ENCODE results near the gene APAF1. TPM values are rescaled to one million over a fixed set of nuclear protein-coding genes. Genes with fewer than 3 reads are reported as not detected.
"Not testable (repeated sequence)": the region's sequence is repeated elsewhere in the genome, so short reads cannot be mapped to it uniquely, and the experiment has no call there.

Gene APAF1, protein sequence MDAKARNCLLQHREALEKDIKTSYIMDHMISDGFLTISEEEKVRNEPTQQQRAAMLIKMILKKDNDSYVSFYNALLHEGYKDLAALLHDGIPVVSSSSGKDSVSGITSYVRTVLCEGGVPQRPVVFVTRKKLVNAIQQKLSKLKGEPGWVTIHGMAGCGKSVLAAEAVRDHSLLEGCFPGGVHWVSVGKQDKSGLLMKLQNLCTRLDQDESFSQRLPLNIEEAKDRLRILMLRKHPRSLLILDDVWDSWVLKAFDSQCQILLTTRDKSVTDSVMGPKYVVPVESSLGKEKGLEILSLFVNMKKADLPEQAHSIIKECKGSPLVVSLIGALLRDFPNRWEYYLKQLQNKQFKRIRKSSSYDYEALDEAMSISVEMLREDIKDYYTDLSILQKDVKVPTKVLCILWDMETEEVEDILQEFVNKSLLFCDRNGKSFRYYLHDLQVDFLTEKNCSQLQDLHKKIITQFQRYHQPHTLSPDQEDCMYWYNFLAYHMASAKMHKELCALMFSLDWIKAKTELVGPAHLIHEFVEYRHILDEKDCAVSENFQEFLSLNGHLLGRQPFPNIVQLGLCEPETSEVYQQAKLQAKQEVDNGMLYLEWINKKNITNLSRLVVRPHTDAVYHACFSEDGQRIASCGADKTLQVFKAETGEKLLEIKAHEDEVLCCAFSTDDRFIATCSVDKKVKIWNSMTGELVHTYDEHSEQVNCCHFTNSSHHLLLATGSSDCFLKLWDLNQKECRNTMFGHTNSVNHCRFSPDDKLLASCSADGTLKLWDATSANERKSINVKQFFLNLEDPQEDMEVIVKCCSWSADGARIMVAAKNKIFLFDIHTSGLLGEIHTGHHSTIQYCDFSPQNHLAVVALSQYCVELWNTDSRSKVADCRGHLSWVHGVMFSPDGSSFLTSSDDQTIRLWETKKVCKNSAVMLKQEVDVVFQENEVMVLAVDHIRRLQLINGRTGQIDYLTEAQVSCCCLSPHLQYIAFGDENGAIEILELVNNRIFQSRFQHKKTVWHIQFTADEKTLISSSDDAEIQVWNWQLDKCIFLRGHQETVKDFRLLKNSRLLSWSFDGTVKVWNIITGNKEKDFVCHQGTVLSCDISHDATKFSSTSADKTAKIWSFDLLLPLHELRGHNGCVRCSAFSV (N-terminal part only)
- total RNA-seq, result 10 to 100 TPM; 25.7 to 42.8 TPM
- 10 to 100 TPM; 39.6 to 41.1 TPM for polyA plus RNA-seq (ENCODE audit: insufficient read length in 2 of 2)
- long read RNA-seq, donor 1, full-length matches to known transcripts, result 1 of 81 reads
- long read RNA-seq, donor 1, partial matches to known transcripts, result 58 of 81 reads
- long read RNA-seq, donor 1, other reads (novel, unspliced or antisense), result 22 of 81 reads
- long read RNA-seq, donor 2, partial matches to known transcripts, result 5 of 10 reads
- long read RNA-seq, donor 2, other reads (novel, unspliced or antisense), result 5 of 10 reads
- long read RNA-seq, donor 3, partial matches to known transcripts, result 7 of 7 reads
- long read RNA-seq, donor 3, other reads (novel, unspliced or antisense), result 0 of 7 reads
- long read RNA-seq, donor 4, partial matches to known transcripts, result 6 of 6 reads
- long read RNA-seq, donor 4, other reads (novel, unspliced or antisense), result 0 of 6 reads

DNA sequence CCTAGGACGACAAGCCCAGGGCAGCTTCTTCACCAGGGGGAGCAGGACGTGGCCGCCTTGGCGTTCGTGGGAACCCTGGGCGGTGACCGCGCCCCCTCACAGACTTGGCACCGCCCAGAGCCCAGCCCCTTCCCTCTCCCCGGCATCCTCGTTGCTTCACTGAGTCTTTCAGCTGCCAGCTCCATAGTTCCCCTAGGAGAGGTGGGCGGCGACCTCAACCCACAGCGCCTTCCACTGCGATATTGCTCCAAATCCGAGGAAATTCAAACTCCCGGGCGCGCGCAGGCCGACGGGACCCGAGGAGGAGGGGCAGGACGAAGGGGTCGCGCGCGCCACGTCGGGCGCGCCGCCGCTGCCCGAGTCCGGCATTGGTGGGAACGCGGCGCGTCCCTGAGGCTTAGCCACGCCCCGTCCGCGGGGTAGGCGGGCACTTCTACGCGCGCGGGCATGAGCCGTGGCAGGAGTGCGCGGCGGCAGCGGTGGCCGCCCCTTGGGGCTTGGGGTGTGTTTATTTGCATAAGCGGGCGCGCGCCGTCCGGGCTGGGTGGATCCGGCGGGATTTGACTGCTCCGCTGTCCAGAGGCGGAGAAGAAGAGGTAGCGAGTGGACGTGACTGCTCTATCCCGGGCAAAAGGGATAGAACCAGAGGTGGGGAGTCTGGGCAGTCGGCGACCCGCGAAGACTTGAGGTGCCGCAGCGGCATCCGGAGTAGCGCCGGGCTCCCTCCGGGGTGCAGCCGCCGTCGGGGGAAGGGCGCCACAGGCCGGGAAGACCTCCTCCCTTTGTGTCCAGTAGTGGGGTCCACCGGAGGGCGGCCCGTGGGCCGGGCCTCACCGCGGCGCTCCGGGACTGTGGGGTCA lies at the start of gene APAF1, which contains the start of gene IKBIP:
APAF1 (plus strand) TSS at position 579 of the 860 bp plus-strand sequence. CDS start 3,070 bp downstream, outside the sequence.
IKBIP (minus strand) TSS at position 77 of the 860 bp plus-strand sequence. CDS start 87 bp downstream, outside the sequence.
- peak within 1 kb of the TSS; percentile 87 for H3K27ac ChIP-seq (ENCODE audit: low read depth, low read length)
- WGBS (ENCODE audit: insufficient coverage), result under 1% methylated on average over 91 of the region's 91 CpGs
- DNase-seq (ENCODE audit: low read depth in 4 of 6, low spot score in 6 of 6), result peak; percentile 92 to 99 (median 96)
- peaks cover 11% of the 10 kb centered on the region for H3K4me1 ChIP-seq (ENCODE audit: control insufficient read depth, insufficient read depth, low read length)
- peaks cover 7% of the 10 kb centered on the region for H3K36me3 ChIP-seq (ENCODE audit: control insufficient read depth, insufficient read depth, low read length)
- H3K4me3 ChIP-seq (ENCODE audit: low read depth, low read length), result peak within 1 kb of the TSS; percentile 89
- H3K9me3 ChIP-seq (ENCODE audit: control insufficient read depth, insufficient read depth, low read length), result no peaks in the 10 kb centered on the region
- no peaks in the 10 kb centered on the region for H3K27me3 ChIP-seq (ENCODE audit: control insufficient read depth, insufficient read depth, low read length)

GRCh38 chr12:98597313-98597712 lies 47.8 kb upstream of the APAF1 start:
- not testable (repeated sequence) for DNase-seq (ENCODE audit: low read depth in 4 of 6, low spot score in 6 of 6); H3K27me3 ChIP-seq (ENCODE audit: control insufficient read depth, insufficient read depth, low read length); H3K4me1 ChIP-seq (ENCODE audit: control insufficient read depth, insufficient read depth, low read length); H3K27ac ChIP-seq (ENCODE audit: low read depth, low read length); H3K9me3 ChIP-seq (ENCODE audit: control insufficient read depth, insufficient read depth, low read length); H3K4me3 ChIP-seq (ENCODE audit: low read depth, low read length)
- no CpG with 5 or more reads among the region's 5 CpGs for WGBS (ENCODE audit: insufficient coverage)
- peaks cover 33% of the 10 kb centered on the region for H3K36me3 ChIP-seq (ENCODE audit: control insufficient read depth, insufficient read depth, low read length)

GRCh38 chr12:98601924-98602323 lies 43.2 kb upstream of the APAF1 start:
- Histone ChIP-seq H3K27ac (ENCODE audit: low read depth, low read length) (no peak overlapping the region), H3K4me1 (ENCODE audit: control insufficient read depth, insufficient read depth, low read length) (no peaks in the 10 kb centered on the region), H3K27me3 (ENCODE audit: control insufficient read depth, insufficient read depth, low read length) (no peaks in the 10 kb centered on the region), H3K36me3 (ENCODE audit: control insufficient read depth, insufficient read depth, low read length) (peaks cover 40% of the 10 kb centered on the region), H3K9me3 (ENCODE audit: control insufficient read depth, insufficient read depth, low read length) (no peaks in the 10 kb centered on the region), H3K4me3 (ENCODE audit: low read depth, low read length) (no peak overlapping the region)
- DNase-seq (ENCODE audit: low read depth in 4 of 6, low spot score in 6 of 6), result no peak
- 91% methylated on average over 6 of the region's 8 CpGs for WGBS (ENCODE audit: insufficient coverage)

- H3K27ac ChIP-seq (ENCODE audit: low read depth, low read length), result no peak overlapping the region
- no peaks in the 10 kb centered on the region for H3K9me3 ChIP-seq (ENCODE audit: control insufficient read depth, insufficient read depth, low read length)
- H3K27me3 ChIP-seq (ENCODE audit: control insufficient read depth, insufficient read depth, low read length), result no peaks in the 10 kb centered on the region
- no peak overlapping the region for H3K4me3 ChIP-seq (ENCODE audit: low read depth, low read length)
- no peak for DNase-seq (ENCODE audit: low read depth in 4 of 6, low spot score in 6 of 6)
- no CpG with 5 or more reads among the region's 2 CpGs for WGBS (ENCODE audit: insufficient coverage)
- H3K36me3 ChIP-seq (ENCODE audit: control insufficient read depth, insufficient read depth, low read length), result peaks cover 14% of the 10 kb centered on the region
- no peaks in the 10 kb centered on the region for H3K4me1 ChIP-seq (ENCODE audit: control insufficient read depth, insufficient read depth, low read length)
Measured at GRCh38 chr12:98606359-98606988, 38.6 kb upstream of the APAF1 start.

DNA sequence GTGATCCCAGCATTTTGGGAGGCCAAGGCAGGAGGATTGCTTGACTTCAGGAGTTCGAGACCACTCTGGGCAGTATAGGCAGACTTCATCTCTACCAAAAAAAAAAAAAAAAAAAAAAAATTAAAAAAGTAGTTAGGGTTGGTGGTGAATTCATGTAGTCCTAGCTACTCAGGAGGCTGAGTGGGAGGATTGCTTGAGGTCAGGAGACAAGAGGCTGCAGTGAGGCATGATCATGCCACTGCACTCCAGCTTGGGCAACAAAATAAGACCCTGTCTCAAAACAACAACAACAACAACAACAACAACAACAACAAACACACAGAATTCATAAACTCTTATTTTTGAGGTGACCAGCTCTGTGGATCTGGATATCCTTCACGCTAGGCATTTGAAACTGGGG lies 34.5 kb upstream of the APAF1 start:
- no peaks in the 10 kb centered on the region for H3K27me3 ChIP-seq (ENCODE audit: control insufficient read depth, insufficient read depth, low read length)
- WGBS (ENCODE audit: insufficient coverage), result no CpG with 5 or more reads among the region's 2 CpGs
- no peaks in the 10 kb centered on the region for H3K9me3 ChIP-seq (ENCODE audit: control insufficient read depth, insufficient read depth, low read length)
- DNase-seq (ENCODE audit: low read depth in 4 of 6, low spot score in 6 of 6), result no peak
- H3K36me3 ChIP-seq (ENCODE audit: control insufficient read depth, insufficient read depth, low read length), result no peaks in the 10 kb centered on the region
- no peak overlapping the region for H3K27ac ChIP-seq (ENCODE audit: low read depth, low read length)
- H3K4me1 ChIP-seq (ENCODE audit: control insufficient read depth, insufficient read depth, low read length), result no peaks in the 10 kb centered on the region
- no peak overlapping the region for H3K4me3 ChIP-seq (ENCODE audit: low read depth, low read length)

DNA sequence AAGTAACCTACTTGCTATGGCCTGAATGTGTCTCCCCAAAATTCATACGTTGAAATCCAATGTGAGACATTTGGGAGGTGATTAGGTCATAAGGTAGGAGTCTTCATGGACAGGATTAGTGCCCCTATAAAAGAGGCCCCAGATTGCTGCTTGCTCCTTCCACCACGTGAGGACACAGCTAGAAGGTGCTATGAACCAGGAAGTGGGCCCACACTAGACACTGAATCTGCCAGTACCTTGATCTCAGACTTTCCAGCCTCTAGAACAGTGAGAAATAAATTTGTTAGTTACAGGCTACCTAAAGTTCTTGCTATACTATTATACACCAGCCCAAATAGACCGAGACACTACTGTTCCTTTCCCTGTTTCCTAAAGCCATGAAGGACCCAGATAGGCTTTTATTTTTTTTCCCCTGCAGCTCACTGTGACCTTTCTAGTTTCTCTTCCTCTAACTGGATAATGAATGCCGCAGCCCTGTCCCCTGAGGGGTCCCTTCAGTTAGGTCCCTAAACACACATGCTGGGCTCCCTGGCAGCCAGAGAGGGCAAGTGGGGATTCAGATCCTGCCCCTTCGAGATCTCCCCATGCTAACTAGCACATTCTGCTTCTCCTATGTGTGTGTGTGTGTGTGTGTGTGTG lies 32.3 kb upstream of the APAF1 start:
- WGBS (ENCODE audit: insufficient coverage), result 85% methylated on average over 4 of the region's 5 CpGs
- H3K9me3 ChIP-seq (ENCODE audit: control insufficient read depth, insufficient read depth, low read length), result no peaks in the 10 kb centered on the region
- no peaks in the 10 kb centered on the region for H3K36me3 ChIP-seq (ENCODE audit: control insufficient read depth, insufficient read depth, low read length)
- no peak for DNase-seq (ENCODE audit: low read depth in 4 of 6, low spot score in 6 of 6)
- H3K4me3 ChIP-seq (ENCODE audit: low read depth, low read length), result no peak overlapping the region
- no peak overlapping the region for H3K27ac ChIP-seq (ENCODE audit: low read depth, low read length)
- H3K4me1 ChIP-seq (ENCODE audit: control insufficient read depth, insufficient read depth, low read length), result no peaks in the 10 kb centered on the region
- no peaks in the 10 kb centered on the region for H3K27me3 ChIP-seq (ENCODE audit: control insufficient read depth, insufficient read depth, low read length)

DNA sequence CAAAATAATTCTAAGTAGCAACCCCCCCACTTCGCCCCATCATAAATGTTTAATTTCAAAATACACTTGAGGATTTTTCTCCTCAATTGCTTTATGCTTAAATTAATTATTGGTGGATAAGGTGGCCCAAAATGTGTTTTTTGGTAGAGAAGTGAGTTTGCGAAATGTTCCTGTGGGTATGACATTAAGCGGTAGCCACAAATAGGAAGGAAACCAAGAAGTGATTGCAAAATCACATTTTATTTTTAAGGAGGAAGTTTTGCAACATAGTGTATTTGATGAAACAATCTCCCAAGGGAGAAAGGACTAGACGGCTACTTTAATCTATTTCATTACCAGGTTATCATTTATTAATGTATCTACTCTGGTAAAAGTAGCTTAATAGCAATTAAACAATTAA lies 26.1 kb upstream of the APAF1 start:
- Histone ChIP-seq H3K4me3 (ENCODE audit: low read depth, low read length) (no peak overlapping the region), H3K27me3 (ENCODE audit: control insufficient read depth, insufficient read depth, low read length) (no peaks in the 10 kb centered on the region), H3K27ac (ENCODE audit: low read depth, low read length) (no peak overlapping the region), H3K4me1 (ENCODE audit: control insufficient read depth, insufficient read depth, low read length) (no peaks in the 10 kb centered on the region), H3K36me3 (ENCODE audit: control insufficient read depth, insufficient read depth, low read length) (no peaks in the 10 kb centered on the region), H3K9me3 (ENCODE audit: control insufficient read depth, insufficient read depth, low read length) (no peaks in the 10 kb centered on the region)
- no peak for DNase-seq (ENCODE audit: low read depth in 4 of 6, low spot score in 6 of 6)
- WGBS (ENCODE audit: insufficient coverage), result 83% methylated on average over 2 of the region's 4 CpGs

Measured in spinal cord (tissue), 10 donors.